Kasumi-1 (cell line): ENCODE measurements around the gene RGS7BP.
"Not testable (repeated sequence)": the region's sequence is repeated elsewhere in the genome, so short reads cannot be mapped to it uniquely, and the experiment has no call there.

Experiments
- DNase-seq, 2 experiments: peaks; one replicate each; lab custom pipeline; 2025; lab: John Stamatoyannopoulos, UW

The RGS7BP gene

DNA sequence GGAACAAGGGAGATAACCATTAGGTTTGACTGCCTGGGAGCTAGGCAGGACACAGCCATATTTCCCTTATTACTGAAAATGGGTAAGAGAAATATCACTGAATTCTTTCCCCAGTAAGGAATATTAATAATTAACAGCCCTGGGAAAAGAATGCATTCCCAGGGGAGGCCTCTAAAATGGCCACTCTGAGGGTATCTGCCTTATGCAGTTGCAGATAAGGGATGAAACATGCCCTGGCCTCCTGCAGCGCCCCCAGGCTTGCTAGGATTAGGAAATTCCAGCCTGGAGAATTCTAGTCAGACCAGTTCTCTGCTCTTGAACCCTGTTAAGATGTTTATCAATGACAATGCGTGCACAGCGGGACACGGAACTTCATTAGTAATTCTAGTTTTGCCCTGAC, 52.8 kb downstream of the RGS7BP start:
- DNase-seq = not testable (repeated sequence)

DNA sequence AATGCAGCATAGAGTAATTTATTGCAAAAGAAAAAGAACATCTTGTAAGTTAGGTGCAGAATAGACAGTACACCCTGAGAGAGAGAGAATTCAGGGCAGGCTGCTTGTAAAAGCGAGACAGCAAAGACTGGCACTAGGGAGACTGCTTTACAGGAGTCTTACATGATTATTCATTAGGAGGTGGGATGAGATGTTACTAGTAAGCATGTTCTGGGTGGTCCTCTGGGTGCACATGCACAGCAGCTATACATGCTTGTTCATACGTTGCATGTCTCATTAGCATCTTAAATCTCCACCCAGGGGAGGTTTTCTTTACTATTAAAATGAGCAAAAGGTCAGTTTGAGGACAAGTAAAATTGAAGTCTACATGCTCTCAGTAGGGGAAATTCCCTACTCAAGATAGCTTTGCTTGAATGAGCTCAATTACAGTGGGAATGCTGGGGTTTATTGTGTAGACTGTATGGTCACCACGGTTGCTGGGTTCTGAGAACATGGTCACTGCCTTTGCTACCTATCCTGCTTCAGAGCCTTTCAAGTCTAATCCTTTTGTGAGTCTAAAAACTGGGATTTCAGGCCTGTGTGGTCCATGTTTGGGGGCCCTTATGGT, 60.6 kb downstream of the RGS7BP start:
- DNase-seq = no peak

DNA sequence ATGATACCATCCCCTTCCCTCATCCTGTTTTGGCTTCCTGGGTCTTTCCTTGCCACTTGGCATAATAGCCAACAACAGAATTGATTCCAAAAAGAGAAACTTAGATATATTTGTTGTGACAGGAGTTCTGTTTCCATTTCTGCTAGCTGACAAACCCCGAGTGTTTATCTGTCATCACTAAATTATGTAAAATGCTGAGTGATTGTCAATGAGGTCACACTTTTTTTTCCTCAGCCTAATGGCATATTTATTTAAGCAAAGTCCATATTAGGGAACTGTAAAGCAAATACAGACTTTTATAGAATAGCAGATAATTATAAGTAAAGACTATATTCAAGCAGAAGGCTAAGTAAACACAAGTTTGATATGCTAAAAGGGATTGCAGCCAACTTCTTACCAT, 64.0 kb downstream of the RGS7BP start:
- no peak for DNase-seq

DNA sequence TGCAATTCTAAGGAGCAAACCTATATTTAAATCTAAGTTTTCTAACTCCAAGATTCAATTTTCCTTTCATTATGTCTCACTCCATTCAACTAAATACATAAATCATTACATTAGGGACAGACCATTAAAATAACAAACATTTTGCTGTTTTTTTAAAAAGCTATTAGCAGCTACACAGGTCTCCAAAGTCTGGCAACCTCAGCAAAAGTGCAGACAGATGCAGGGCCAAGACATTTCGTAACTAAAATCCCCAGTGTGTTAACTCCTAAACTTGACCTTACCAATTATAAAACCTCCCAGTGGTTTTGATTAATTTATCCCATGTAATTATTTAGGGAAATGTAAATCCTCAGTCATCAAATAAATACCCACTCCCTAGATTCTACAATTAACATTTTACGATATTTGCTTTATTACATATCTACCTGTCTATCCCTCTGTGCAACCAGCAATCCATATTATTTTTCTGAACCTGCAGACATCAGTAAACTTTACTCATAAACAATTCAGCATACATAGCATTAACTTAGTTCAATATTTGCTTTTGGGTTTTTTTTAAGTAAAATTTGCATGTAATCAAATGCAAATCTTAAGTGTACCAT, 64.7 kb downstream of the RGS7BP start:
- DNase-seq = no peak

DNA sequence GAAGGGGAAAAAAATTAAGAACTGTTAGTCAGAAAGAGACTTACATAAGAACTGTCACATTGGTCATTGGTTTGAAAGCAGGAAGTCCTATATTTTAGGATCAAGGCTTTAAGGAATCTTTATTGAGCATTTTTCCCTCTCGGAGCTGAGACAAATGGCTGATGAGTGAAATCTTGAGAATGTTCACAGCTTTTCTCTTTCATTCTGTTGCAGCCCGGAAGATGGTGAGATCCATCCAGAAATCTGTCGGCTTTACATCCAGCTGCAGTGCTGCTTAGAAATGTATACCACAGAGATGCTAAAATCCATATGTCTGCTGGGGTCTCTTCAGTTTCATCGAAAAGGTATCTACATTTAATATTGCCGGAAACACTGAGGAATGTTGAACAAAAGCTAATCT, 69.7 kb downstream of the RGS7BP start:
- no peak for DNase-seq

DNA sequence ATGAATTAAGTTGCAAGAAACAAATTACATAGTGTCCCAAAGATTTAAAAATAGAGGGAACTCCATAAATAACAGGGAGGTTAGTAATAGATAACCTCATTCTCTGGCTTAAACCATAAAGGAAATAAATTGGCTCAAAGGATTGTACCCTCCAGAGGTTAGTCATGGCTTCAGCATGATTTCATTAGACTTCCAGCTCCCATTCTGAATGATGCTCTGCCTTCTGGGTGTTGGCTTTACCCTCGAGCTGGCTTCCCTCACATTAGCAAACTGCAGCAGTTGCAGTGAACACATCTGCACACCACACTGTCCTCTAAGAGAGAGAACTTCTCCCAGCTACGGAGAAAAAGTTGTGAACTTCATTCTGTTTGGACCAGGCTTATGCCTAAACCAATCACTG, 70.4 kb downstream of the RGS7BP start:
- DNase-seq = no peak

DNA sequence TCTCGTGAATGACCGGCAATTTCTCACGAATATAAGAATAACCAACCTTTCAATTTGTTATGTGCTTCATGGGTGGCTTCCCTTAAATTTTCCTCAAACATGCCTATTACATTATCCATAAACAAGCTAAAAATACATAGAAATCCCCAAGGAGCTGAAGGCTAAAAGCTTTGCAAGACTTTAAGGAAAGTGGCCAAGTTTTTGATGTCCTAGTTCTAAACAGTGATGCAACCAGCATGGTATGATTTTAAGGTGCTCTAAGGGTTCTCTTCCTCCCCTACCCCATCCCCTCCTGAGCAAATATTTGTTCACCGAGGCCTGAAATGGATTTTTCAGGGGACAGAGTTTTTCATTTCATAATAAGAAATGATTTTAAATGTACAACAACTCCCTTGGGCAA, 79.8 kb downstream of the RGS7BP start:
- no peak for DNase-seq

DNA sequence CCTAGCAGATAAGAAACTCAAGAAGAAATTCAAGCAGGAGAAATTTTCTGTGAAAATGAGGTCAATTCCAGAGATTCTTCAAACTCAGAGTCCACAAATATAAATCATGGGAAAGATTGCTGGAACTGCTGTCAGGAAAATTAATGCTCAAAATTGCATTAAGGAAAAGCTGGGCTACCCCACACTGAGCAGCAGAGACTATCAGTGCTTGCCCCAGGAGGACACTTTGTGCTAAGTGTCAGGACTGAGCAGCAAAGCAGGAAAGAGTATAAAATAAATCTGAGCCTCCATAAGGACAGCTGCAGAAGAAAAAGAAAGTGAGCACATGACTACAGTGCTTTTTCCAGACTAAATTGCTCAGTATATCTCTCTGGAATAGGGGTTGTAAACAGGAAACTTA, 81.6 kb downstream of the RGS7BP start:
- no peak for DNase-seq

DNA sequence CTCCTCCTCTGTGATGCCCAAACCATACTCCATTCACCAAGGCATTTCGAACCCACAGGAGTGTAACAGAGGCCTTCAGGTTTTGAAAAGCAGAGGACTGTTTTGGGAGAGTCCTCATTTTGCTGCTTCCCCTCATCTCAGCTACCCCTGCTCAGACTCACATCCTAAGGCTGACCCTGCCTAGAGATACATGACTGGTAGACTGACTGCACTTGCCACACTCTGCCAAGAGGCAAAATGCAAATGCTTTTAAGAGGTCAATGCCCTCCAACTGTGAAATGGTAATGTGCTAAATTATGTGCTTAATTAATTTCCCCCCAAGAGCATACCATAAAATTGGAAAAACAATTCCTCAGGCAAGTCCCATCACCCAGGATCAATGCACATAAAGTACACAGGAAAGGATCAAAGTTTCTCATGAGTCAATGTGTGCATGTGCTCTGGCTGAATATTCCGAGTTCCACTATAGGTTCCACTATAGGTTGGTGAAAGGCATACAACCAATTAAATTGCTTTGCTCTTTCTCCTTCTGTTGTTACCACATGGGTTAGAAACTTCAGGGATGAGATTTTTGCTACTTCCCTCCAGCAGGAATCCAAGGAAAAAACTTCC, 87.0 kb downstream of the RGS7BP start:
- no peak for DNase-seq

DNA sequence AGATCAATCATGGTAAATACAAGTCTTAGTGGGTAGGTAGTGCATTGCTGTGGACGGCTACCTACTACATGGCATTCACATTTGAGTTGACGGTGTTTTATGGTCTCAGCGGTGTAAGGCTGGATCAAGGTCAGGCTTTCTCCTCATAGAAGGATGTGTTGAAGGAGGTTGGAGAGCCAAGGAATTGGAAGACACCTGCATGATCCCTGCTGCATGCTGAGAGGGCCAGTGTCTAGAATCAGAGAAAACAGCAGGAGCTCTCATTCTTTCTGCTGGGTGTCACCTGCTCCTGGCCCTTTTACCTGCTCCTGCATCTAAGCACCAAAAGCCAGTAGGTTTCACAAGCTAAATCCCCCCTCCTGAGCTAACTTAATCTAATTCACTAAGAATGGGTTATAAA, 88.2 kb downstream of the RGS7BP start:
- no peak for DNase-seq

DNA sequence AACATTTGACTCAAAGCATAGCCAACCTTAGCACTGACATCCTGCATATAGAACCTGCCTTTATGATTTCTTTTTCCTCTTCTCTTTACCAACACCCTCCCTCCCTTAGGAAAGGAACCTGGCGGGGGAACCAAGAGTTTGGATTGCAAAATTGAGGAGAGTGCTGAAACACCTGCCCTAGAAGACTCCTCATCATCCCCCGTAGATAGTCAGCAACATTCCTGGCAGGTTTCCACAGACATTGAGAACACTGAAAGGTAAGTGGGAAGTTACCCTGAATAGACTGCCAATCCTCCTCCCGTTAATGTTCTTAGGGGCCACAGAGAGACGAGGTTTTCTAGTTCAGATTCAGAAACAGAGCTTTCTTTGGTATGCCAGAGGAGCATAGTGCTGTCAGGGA, 88.8 kb downstream of the RGS7BP start:
- DNase-seq = no peak

DNA sequence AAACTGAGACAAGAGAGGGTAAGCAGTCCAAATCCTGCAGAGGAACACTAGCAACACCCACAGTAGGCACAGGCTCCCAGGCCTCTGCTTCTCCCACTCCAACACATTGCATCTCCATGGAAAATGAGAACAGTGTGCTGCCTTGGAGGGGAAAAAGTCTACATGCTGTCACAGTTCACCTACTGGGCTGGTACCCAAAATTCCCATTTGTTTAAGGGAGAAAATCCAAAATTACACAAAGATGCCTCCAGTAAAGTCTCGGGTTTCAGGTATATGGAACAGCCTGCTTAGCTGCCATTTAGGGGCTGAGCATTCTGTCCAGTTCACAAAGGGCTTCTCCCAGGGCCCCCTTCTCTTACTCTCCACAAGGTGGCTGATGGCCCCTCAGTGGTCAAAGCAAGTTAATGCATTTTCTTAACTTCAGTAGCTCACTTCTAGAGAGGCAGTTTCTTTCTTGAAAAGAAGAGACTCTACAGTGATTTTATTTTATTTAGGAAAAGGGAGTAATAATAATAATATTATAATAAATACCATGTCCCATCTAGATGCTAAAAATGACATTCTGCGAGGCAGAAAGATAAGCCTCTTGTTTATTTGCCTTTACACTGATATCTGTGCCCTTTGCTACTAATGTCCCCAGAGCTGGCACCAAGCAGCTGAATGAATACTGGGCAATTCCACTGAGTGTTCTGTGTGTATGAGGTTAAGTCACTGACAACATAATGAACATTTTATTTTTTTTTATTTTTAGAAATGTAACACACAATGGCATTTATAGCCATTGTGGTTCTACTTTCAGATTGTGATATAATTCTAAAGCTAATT, 89.4 kb downstream of the RGS7BP start:
- peak; percentile 45 to 69 for DNase-seq

DNA sequence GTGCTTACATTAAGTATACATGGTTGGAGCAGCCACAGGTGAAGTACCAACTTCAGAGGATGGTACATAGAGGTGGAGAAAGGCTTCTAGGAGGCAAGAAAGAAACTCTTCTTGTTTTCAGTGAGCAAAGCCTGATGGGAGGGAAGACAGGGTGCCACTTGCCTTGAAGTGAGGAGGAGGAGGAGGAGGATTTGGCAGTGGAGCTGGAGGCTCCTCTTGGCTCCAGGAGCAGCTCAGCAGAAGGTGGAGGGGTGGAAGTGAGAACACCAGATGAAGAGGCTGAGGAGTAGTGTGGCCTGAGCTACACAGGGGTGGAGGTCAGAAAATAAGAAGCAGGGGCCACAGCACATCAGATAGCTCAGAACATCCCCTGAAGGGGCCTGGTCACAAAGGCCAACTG, 93.4 kb downstream of the RGS7BP start:
- no peak for DNase-seq

DNA sequence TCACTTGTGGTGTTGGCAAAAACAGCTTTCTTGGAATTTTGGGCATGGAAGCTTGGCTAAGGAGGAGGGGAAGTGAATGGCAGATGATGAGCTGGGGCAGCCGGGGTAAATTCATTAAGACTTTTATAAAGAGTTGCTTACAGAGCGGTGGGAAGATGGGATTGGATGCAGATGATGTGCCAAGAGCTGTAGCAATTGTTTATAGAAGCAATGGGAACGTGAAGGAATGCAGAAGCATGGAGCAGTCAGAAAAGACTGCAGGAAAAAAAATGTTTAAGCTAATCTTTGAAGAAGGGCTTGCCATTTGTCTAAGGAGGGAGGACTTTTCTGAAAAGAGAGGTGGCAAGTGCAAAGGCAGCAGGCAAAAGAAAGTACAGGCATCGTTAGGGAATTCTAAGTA, 97.9 kb downstream of the RGS7BP start:
- DNase-seq = no peak

DNA sequence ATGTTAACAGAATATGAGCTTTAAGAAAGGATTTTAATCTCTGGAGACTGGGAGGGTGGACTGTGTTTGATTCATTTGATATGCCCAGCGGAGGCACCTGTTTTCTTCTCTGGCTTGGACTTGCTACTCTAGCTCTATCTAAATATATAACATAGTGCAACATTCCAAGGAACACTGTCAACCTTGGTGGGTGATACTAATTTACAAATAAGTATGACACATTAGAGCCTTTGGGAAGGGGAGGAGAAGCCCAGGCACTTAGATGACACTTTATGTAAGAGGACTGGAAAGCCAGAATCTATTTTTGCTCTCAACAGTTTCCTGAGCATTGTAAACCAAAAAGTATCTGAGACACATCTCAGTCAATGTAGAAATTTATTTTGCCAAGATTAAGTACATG, 101.1 kb downstream of the RGS7BP start:
- DNase-seq = no peak

DNA sequence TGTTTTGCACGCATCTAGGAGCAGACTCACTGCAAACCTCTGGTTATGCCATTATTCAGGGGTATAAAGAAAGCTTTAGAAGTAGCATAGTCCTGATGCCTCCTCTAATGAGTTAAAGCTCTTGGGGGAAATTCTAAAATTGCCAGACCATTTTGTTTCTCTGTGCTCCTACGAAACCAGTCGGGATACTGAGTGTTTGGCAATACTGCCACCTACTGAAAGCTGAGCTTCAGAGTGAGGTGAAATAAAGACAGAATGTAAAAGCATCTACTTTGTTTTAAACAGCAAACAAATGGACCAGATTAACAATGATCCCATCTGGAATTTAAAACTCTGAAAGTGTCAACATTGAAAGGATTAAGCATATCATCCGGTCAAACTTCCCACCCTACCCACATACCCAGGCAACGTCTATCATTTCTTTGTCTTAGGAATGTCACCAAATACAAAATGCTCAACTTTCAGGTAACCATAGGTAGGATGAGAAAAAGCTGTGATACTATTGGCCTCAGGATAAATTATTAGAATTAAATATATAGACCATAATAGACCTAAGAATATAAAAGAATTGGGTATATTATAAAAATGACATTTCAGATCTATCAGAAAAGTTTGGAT, 106.6 kb downstream of the RGS7BP start:
- DNase-seq = peak; percentile 56 to 66

DNA sequence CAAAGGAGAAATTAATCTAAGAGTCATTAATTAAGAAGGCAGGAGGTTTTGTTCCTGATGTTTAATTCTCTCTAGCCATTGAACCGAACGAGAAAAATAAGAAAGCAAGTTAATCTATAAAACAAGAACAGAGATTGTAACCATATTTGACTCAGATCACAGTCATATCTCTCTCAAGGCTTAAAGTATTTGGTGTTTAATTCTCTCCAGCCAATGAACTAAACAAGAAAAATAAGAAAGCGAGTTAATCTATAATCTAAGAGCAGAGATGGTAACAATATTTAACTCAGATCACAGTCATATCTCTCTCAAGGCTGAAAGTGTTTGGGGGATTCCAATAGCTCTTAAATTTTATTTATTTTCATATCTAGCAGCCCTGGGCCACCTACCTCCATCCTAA, 110.1 kb downstream of the RGS7BP start:
- DNase-seq = no peak

DNA sequence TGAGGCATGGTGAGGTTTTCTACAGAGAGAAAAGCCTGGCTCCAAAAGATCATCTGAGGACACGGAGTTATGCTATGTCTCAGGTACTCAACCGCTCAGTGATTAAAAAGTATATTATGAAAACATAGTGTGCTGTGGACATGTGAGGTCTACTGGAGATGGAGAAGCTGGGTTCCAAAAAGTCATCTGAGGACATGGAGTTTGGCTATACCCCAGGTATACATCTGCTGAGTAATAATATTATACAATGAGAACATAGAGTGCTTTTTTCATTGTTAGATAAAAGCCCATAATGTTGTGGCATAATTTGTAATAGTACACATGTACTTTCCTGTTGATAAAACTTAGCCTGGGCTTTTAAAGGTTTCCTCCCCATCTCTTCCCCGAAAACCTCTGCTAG, 113.8 kb downstream of the RGS7BP start:
- DNase-seq = no peak

DNA sequence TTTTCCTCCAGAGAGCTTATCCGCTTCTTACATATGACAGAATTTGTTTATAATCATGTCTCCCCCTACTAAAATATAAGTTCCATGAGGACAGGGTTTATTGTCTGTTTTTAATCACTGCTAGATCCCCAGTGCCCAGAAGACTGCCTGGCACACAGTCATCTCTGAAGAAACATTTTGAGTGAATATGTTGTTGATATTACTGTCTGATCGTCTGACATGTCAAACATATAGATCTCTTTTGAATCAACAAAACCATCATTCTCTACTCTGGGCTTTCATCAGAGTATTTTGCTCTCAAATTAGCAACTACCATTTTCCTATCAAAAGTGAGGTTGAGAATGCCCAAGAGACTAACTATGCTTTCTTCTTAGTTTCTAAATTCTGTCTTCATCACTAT, 117.2 kb downstream of the RGS7BP start:
- DNase-seq = no peak

DNA sequence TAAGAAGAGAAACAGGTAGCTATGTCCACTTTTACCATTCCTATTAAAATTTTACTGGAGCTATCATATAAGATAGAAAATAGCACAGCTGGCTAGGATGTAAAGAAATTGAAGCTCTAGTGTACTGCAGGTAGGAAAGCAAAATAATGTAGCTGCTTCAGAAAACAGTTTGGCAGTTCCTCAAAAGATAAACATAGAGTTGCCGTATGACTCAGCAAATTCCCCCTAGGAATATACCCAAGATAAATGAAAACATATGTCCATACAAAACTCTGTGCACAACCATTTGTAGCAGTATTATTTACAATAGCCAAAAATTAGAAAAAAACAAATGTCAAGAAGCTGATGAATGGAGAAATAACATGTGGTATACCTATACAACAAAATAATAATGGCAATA, 119.9 kb downstream of the RGS7BP start:
- no peak for DNase-seq

DNA sequence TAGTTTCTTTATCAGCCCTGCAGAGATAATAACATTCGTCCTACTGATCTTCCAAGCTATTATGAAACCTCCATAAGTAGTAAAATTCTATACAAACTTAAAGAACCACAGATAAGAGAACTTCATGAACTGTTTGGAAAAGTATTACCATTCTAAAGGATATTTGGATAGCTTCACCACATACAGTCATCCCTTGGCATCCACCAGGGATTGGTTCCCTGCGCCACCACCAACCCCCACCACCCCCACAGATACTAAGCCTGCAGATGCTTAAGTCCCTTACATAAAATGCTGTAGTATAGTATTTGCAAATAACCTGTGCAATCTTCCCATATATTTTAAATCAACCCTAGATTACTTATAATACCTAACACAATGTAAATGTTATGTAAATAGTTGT, 123.1 kb downstream of the RGS7BP start:
- DNase-seq = no peak

DNA sequence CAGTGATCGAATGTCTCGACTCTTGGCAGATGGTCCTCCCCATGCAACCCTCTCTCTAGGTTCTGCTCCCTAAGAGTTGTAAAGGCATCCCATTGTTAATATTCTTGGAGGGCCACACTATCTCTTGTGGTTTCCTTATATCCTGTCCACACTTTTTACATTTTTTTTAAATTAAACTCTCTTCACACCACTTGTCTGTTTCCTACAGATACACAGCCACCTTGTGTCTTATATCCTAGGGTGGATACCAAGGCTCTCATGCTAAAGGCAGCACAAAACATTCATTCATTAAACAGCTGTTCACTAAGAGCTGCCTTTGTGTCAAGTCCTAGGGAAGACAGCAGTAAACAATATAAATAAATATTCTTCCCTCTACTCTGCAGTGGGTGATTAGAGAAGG, 124.0 kb downstream of the RGS7BP start:
- DNase-seq = no peak

DNA sequence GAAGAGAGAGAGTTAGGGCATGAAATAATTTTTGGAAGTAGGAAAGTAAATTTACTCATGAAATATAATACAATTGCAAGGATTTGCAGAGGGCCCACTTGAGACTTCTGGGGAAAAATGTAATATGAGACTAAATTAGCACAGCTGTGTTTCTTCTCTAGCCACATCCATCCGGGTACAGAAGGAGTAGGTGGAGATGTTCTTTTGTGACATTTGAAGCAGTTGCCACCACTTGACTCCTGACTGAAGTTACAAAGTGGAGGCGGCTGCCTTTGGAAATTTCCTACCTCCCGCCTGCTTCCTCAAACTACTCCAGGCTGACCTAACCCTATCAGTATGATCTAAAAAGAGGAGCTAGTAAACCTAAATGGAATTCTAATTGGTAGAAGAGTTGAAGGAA, 126.4 kb downstream of the RGS7BP start:
- peak; percentile 41 to 54 for DNase-seq
